ENCODE data around the gene CIDEA. TPM values are rescaled to one million over a fixed set of nuclear protein-coding genes. Genes with fewer than 3 reads are reported as not detected.

Gene CIDEA
- total RNA-seq, 3 donors from 2014 or later, result 32.4 to 461 (median 68.6) TPM

GRCh38 chr18:12293831-12294230, 39.7 kb downstream of the CIDEA start:
- no peak for DNase-seq (ENCODE audit: low spot score in 2 of 2)
- Histone ChIP-seq H3K9me3 (no peaks in the 10 kb centered on the region), H3K4me3 (no peak overlapping the region), H3K36me3 (no peaks in the 10 kb centered on the region), H3K27ac (no peak overlapping the region), H3K4me1 (peaks cover 0 to 3% of the 10 kb centered on the region in 2 donors), H3K27me3 (no peaks in the 10 kb centered on the region)
- TF ChIP-seq POLR2AphosphoS5 (IDR thresholded peaks at IDR 0.05) (no peak), POLR2A (IDR thresholded peaks at IDR 0.05) (no peak), CTCF (IDR thresholded peaks at IDR 0.05) (no peak)
- intact Hi-C loops (cut with DNase I; ENCODE audit: low total_unique reads), result no loop called here

GRCh38 chr18:12295389-12296086, 41.4 kb downstream of the CIDEA start:
- Histone ChIP-seq H3K4me1 (no peaks in the 10 kb centered on the region), H3K27ac (no peak overlapping the region), H3K9me3 (no peaks in the 10 kb centered on the region), H3K36me3 (no peaks in the 10 kb centered on the region), H3K4me3 (no peak overlapping the region), H3K27me3 (no peaks in the 10 kb centered on the region)
- TF ChIP-seq CTCF (IDR thresholded peaks at IDR 0.05), result no peak
- TF ChIP-seq POLR2A (IDR thresholded peaks at IDR 0.05), result no peak
- no peak for TF ChIP-seq POLR2AphosphoS5 (IDR thresholded peaks at IDR 0.05)
- no peak for DNase-seq (ENCODE audit: low spot score in 2 of 2)
- intact Hi-C loops (cut with DNase I; ENCODE audit: low total_unique reads), result no loop called here

GRCh38 chr18:12296087-12296403, 41.9 kb downstream of the CIDEA start:
- TF ChIP-seq CTCF (IDR thresholded peaks at IDR 0.05), result no peak
- no peak for TF ChIP-seq POLR2A (IDR thresholded peaks at IDR 0.05)
- Histone ChIP-seq H3K36me3 (no peaks in the 10 kb centered on the region), H3K9me3 (no peaks in the 10 kb centered on the region), H3K27ac (no peak overlapping the region), H3K4me3 (no peak overlapping the region), H3K27me3 (no peaks in the 10 kb centered on the region), H3K4me1 (no peaks in the 10 kb centered on the region)
- intact Hi-C loops (cut with DNase I; ENCODE audit: low total_unique reads), result no loop called here
- no peak for DNase-seq (ENCODE audit: low spot score in 2 of 2)

GRCh38 chr18:12296457-12296856, 42.3 kb downstream of the CIDEA start:
- no peaks in the 10 kb centered on the region for H3K9me3 ChIP-seq
- no peak for DNase-seq (ENCODE audit: low spot score in 2 of 2)
- H3K36me3 ChIP-seq, result no peaks in the 10 kb centered on the region
- H3K27me3 ChIP-seq, result no peaks in the 10 kb centered on the region
- no peaks in the 10 kb centered on the region for H3K4me1 ChIP-seq
- TF ChIP-seq POLR2A (IDR thresholded peaks at IDR 0.05) (no peak), CTCF (IDR thresholded peaks at IDR 0.05) (no peak), POLR2AphosphoS5 (IDR thresholded peaks at IDR 0.05) (no peak)
- no peak overlapping the region for H3K4me3 ChIP-seq
- intact Hi-C loops (cut with DNase I; ENCODE audit: low total_unique reads), result no loop called here
- H3K27ac ChIP-seq, result no peak overlapping the region

DNA sequence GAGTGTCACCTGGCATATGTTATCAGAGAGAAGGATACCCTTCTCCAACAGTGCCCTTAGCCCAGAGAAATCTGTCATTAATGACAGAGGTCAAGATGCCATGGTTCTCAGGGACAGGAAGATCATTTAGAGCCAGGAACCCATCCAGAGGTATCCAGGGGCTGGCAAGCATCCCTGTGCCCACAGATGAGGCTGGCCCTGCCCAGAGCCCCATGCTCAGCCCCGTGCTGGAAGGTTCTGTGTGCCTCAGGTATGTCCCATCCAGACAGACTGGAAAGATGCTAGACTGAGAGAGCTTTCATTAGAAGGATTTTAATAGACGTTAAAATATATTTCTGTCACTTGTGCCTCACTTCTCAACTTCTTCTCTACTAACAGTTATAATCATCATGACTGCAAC, 45.7 kb downstream of the CIDEA start:
- TF ChIP-seq POLR2AphosphoS5 (IDR thresholded peaks at IDR 0.05), result no peak
- TF ChIP-seq CTCF (IDR thresholded peaks at IDR 0.05), result no peak
- TF ChIP-seq POLR2A (IDR thresholded peaks at IDR 0.05), result no peak
- no peak for DNase-seq (ENCODE audit: low spot score in 2 of 2)
- no peaks in the 10 kb centered on the region for H3K4me1 ChIP-seq
- H3K4me3 ChIP-seq, result no peak overlapping the region
- H3K27me3 ChIP-seq, result no peaks in the 10 kb centered on the region
- no peaks in the 10 kb centered on the region for H3K36me3 ChIP-seq
- H3K9me3 ChIP-seq, result no peaks in the 10 kb centered on the region
- intact Hi-C loops (cut with DNase I; ENCODE audit: low total_unique reads), result no loop called here
- H3K27ac ChIP-seq, result no peak overlapping the region

Measured in breast epithelium (tissue), 4 donors.